Neural progenitor cell (in vitro differentiated cells): Measurements from ENCODE around the gene ARHGAP15.

ENCODE experiments used
- CTCF ChIP-seq: fragments of 200-600 bp; sonication (generic); IDR thresholded peaks from 2 replicates; pipeline ENCODE4 v1.5.1; 2017; ENCODE audit warnings: antibody characterized with exemption, mild to moderate bottlenecking
- EZH2 ChIP-seq: fragments of 200-600 bp; sonication (generic); IDR thresholded peaks from 2 replicates; pipeline ENCODE4 v1.6.1; 2017; ENCODE audit warnings: antibody characterized with exemption, mild to moderate bottlenecking, moderate library complexity

- TF ChIP-seq CTCF (peak; percentile 48), EZH2 (no peak)
Measured at GRCh38 chr2:143205106-143205764, 76.0 kb downstream of the ARHGAP15 start.
